ENCODE measurements around the gene ALPI.

The ALPI gene

GRCh38 chr2:232491139-232491780 lies 35.3 kb downstream of the ALPI start:
- DNase-seq (ENCODE audit: low read depth): no peak

DNA sequence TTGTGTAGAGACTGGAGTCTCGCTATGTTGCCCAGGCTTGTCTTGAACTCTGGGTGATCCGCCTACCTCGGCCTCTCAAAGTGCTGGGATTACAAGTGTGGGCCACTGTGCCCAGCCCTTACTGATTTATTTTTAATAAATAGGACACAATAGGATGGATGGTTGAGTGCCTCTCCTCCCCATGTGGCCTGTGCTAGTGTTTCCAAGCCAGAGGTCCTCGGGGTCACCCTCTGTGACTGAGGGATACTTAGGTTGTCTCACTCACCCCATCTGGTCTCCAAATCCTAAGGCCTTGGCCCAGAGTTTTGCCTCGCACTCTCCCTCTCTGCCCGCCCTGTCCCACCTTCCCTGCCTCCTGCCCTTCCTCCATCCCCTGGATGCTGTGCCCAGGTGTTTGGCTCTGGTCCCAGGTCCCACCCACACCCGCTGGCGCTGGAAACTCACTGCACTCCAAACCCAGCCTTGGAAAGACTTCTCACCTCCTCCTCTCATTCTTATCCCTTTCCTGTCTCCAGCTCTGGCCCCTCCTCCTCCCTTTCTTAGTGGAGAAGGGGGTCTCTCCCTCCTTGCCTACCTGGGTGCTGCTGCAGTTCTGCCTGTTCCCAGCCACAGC lies 36.4 kb downstream of the ALPI start:
- TF ChIP-seq, protein P1, sequence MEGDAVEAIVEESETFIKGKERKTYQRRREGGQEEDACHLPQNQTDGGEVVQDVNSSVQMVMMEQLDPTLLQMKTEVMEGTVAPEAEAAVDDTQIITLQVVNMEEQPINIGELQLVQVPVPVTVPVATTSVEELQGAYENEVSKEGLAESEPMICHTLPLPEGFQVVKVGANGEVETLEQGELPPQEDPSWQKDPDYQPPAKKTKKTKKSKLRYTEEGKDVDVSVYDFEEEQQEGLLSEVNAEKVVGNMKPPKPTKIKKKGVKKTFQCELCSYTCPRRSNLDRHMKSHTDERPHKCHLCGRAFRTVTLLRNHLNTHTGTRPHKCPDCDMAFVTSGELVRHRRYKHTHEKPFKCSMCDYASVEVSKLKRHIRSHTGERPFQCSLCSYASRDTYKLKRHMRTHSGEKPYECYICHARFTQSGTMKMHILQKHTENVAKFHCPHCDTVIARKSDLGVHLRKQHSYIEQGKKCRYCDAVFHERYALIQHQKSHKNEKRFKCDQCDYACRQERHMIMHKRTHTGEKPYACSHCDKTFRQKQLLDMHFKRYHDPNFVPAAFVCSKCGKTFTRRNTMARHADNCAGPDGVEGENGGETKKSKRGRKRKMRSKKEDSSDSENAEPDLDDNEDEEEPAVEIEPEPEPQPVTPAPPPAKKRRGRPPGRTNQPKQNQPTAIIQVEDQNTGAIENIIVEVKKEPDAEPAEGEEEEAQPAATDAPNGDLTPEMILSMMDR (IDR thresholded peaks at IDR 0.05; ENCODE audit: low read length, missing control alignments): no peak
- no peak overlapping the region for H3K4me3 ChIP-seq (replicated peaks; ENCODE audit: low read depth, low read length)
- no peak for DNase-seq (ENCODE audit: low read depth)

More at GRCh38 chr2:232491139-232491780, 35.3 kb downstream of the ALPI start:
- no peak overlapping the region for H3K4me3 ChIP-seq (replicated peaks; ENCODE audit: low read depth, low read length)
- TF ChIP-seq, protein P1 (IDR thresholded peaks at IDR 0.05; ENCODE audit: low read length, missing control alignments): no peak

GRCh38 chr2:232492963-232493700 lies 37.2 kb downstream of the ALPI start:
- H3K4me3 ChIP-seq (replicated peaks; ENCODE audit: low read depth, low read length): no peak overlapping the region
- no peak for DNase-seq (ENCODE audit: low read depth)
- TF ChIP-seq, protein P1 (IDR thresholded peaks at IDR 0.05; ENCODE audit: low read length, missing control alignments): no peak

DNA sequence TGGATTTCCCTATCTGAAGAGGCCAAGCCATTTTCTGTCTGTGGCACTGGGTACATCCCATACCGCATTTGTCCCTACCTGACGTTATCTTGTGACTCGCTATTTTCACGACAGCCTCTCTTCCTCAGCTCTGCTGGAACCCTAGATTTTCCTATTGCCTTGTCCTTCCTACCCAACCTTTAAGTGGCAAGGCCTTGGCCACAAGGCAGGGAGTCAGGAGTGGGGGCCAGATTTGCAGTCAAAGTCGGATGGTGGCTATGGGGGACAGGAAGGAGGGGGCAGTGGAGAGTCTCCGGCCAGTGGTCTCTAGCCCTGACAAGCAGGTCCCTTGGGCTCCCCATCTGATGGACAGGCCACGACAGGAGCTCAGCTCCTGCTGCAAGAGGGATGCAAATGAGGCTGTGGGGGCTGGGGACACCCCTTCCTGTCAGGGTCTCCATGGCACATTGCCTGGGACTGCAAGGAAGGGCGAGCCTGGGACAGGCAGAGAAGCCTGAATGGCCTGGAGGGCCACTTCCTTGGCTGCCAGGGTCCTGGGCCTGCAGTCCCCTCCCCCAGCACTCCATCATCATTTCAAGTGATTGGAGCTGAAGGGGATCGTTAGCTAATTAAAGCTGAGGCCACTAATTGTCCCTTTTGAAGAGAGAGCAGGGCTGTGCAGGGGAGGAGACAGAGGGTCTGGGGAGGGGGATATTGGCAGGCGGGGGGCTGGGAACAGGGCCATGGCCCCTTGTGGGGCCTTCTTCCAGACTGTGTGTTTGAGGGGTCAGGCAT lies 37.9 kb downstream of the ALPI start:
- DNase-seq (ENCODE audit: low read depth): no peak
- H3K4me3 ChIP-seq (replicated peaks; ENCODE audit: low read depth, low read length): no peak overlapping the region

DNA sequence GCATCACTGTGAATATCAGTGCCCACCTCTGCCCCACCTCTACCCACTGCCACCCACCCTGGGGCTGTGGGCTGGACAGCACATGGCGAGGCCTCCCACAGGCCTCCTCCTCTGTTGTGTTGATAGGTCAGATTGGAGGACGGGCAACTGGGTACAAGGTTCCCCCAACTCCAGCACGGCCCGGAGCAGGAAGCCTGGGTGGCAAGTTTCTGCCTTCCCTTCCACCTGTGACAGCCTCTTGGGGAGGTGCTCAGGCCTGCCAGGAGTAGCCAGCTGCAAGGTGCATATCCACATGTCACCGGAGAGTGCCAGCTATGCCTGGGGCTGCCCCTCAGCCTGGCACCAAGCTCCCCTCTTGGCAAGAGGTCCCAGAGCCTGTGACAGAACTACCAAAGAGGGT lies 38.6 kb downstream of the ALPI start:
- TF ChIP-seq, protein P1 (IDR thresholded peaks at IDR 0.05; ENCODE audit: low read length, missing control alignments): no peak
- DNase-seq (ENCODE audit: low read depth): no peak
- H3K4me3 ChIP-seq (replicated peaks; ENCODE audit: low read depth, low read length): no peak overlapping the region

More for the DNA sequence above, 37.9 kb downstream of the ALPI start:
- TF ChIP-seq, protein P1 (IDR thresholded peaks at IDR 0.05; ENCODE audit: low read length, missing control alignments): no peak

- DNase-seq (ENCODE audit: low read depth): no peak
- H3K4me3 ChIP-seq (replicated peaks; ENCODE audit: low read depth, low read length): no peak overlapping the region
Observed at GRCh38 chr2:232495292-232495691, 39.3 kb downstream of the ALPI start.

More at GRCh38 chr2:232495292-232495691, 39.3 kb downstream of the ALPI start:
- TF ChIP-seq, protein P1 (IDR thresholded peaks at IDR 0.05; ENCODE audit: low read length, missing control alignments): no peak

Data from fibroblast of pulmonary artery (primary cell).